Measurements from ENCODE around the gene ACYP2. TPM values are rescaled to one million over a fixed set of nuclear protein-coding genes. Genes with fewer than 3 reads are reported as not detected.
A peak's percentile ranks its signal among the peaks of the same experiment; 100 is the strongest.

ACYP2 gene
- total RNA-seq, 2 donors from 2014 or later = 13.6 to 14.1 TPM

GRCh38 chr2:54325148-54325547, 209.7 kb downstream of the ACYP2 start:
- TF ChIP-seq CTCF (IDR thresholded peaks at IDR 0.05) = no peak
- no peaks in the 10 kb centered on the region for H3K9me3 ChIP-seq
- no peak overlapping the region for H3K27ac ChIP-seq
- H3K9ac ChIP-seq (ENCODE audit: low read depth in 2 of 2, low read length in 2 of 2) = no peak overlapping the region
- no peaks in the 10 kb centered on the region for H3K27me3 ChIP-seq
- DNase-seq = no peak
- no peaks in the 10 kb centered on the region for H3K36me3 ChIP-seq
- H3K4me1 ChIP-seq = peaks cover 3% of the 10 kb centered on the region
- intact Hi-C loops (cut with DNase I) = no loop called here
- H3K4me3 ChIP-seq = no peak overlapping the region

GRCh38 chr2:54329482-54330161, 214.2 kb downstream of the ACYP2 start:
- peak overlapping the region; percentile 58 for H3K4me3 ChIP-seq
- no peaks in the 10 kb centered on the region for H3K27me3 ChIP-seq
- H3K4me1 ChIP-seq = peaks cover 3% of the 10 kb centered on the region
- DNase-seq = no peak
- no peak for TF ChIP-seq CTCF (IDR thresholded peaks at IDR 0.05)
- no peaks in the 10 kb centered on the region for H3K9me3 ChIP-seq
- peak overlapping the region; percentile 71 for H3K27ac ChIP-seq
- H3K9ac ChIP-seq (ENCODE audit: low read depth in 2 of 2, low read length in 2 of 2) = peak overlapping the region; percentile 60 to 74
- no peaks in the 10 kb centered on the region for H3K36me3 ChIP-seq
- intact Hi-C loops (cut with DNase I) = no loop called here

DNA sequence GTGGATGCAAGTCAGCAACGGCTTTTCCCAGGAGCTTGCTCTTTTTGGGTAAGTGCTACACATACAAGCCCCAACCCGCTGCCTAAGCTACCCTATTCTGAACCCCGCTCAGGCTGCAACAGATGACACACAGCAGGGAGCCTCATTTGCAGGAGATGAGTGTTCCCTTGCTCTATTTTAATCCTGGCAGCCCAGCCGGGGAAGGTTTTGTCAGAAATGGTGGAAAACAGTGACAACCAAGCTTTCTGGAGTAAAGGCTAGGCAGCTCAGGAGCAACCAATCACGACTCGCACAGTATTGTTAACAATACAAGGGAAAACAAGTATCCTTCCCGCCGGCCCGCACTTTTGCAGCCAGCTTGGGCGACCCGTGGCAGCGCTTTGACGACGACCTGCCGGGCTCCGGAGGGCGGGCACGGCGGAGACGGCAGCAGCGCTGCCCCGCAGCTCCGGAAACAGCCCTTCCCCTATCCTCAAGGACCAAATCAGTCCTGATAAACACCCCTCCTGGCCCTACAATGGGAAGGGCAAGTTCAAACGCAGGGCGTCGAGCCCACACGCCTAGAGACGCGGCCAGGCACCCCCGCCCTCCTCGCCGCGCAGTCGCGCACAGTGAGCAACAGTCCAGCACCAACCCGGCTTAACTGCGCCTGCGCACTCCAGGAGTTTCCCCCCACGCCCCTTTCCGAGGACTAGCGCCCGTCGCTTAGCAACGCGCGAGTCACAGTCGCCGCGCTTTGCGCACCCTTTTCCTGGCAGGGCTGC, 214.9 kb downstream of the ACYP2 start:
- Histone ChIP-seq H3K4me1 (peaks cover 3% of the 10 kb centered on the region), H3K27me3 (no peaks in the 10 kb centered on the region), H3K9me3 (no peaks in the 10 kb centered on the region), H3K4me3 (peak overlapping the region; percentile 58), H3K27ac (peak overlapping the region; percentile 71), H3K36me3 (no peaks in the 10 kb centered on the region), H3K9ac (ENCODE audit: low read depth in 2 of 2, low read length in 2 of 2) (peak overlapping the region; percentile 60 to 74)
- no peak for TF ChIP-seq CTCF (IDR thresholded peaks at IDR 0.05)
- intact Hi-C loops (cut with DNase I) = no loop called here
- peak; percentile 97 for DNase-seq

DNA sequence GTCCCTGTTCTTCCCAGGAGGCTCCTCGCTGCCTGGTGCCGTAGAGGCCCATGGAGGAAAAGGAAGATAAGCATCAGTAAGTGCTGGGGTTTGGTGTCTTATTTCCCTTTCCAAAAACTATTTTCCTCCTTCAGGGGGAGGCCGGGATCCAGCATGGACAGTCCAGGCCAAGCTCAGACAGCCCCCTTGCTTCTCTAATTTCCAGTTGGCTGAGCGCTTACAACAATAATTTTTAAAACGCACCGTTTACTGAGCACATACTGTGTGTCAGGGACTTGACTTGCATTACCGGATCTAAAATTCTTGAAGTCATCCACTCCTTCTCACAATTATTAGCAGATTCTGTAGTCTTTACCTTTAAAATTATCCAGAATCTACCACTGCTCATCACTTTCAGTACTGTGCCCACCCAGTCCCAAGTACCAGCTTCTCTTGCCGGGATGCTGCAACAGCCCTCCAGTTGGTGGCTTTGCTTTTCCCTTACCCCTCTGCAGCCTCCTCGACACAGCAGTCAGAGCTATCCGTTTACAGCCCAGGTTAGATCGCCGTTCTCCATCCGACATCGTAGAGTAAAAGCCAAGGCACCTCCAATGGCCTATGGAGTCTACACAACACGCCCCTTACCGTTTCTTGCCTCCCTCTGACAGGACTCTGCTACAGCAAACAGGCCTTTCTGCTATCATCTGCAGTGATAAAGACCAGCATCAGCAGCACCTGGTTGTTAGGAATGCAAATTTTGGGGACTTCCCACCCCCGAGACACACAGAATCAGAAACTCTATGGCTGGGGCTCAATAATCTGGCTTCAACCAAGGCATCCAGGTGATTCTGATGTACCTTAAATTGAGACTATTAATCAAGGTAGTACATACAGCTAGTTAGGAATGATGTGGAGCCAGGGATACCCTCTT, 215.8 kb downstream of the ACYP2 start:
- Histone ChIP-seq H3K4me1 (peaks cover 3% of the 10 kb centered on the region), H3K4me3 (peak overlapping the region; percentile 58), H3K27ac (peak overlapping the region; percentile 29), H3K36me3 (no peaks in the 10 kb centered on the region), H3K9ac (ENCODE audit: low read depth in 2 of 2, low read length in 2 of 2) (peak overlapping the region; percentile 19 to 46), H3K27me3 (no peaks in the 10 kb centered on the region), H3K9me3 (no peaks in the 10 kb centered on the region)
- no peak for DNase-seq
- intact Hi-C loops (cut with DNase I) = no loop called here
- TF ChIP-seq CTCF (IDR thresholded peaks at IDR 0.05) = no peak

DNA sequence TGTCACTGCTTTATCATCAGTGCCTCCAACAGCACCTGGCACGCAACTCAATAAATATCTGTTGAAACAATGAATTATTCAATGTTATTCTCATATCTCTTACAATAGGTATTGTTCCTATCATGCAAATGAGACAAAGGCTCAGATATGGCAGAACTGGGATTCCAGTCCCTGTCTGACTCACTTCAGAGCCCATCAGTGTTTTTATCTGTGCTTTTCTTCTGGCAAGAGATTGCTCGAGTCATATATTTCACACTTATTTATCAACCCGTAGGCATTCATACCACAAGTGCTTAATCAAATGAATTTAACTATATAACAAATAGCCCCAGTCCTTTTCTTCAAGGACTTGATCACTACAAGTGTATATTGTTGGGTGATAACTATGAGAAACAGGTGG, 217.0 kb downstream of the ACYP2 start:
- Histone ChIP-seq H3K27me3 (no peaks in the 10 kb centered on the region), H3K4me1 (peaks cover 3% of the 10 kb centered on the region), H3K27ac (no peak overlapping the region), H3K36me3 (no peaks in the 10 kb centered on the region), H3K4me3 (no peak overlapping the region), H3K9me3 (no peaks in the 10 kb centered on the region), H3K9ac (ENCODE audit: low read depth in 2 of 2, low read length in 2 of 2) (no peak overlapping the region)
- intact Hi-C loops (cut with DNase I) = no loop called here
- no peak for TF ChIP-seq CTCF (IDR thresholded peaks at IDR 0.05)
- no peak for DNase-seq

Measured in colonic mucosa (tissue), 4 donors.